Left lung (tissue), 10 donors: ENCODE results near the gene IL15. TPM values are rescaled to one million over a fixed set of nuclear protein-coding genes. Genes with fewer than 3 reads are reported as not detected.
A peak's percentile ranks its signal among the peaks of the same experiment; 100 is the strongest.
"Not testable (repeated sequence)": the region's sequence is repeated elsewhere in the genome, so short reads cannot be mapped to it uniquely, and the experiment has no call there.

Source experiments
- ATAC-seq: fragments of 200-7000 bp; cut with Tn5 transposase; one replicate; pipeline ENCODE4 v1.9.1; 2020; ENCODE audit warnings: moderate library complexity
- DNase-seq, 4 donors: peaks; one replicate each; pipeline ENCODE4 v3.0.0-alpha.2; 2013 to 2020
- H3K27ac ChIP-seq, 2 donors: fragments of 200-600 bp; sonication (generic) in 1 of 2; one replicate each; pipeline versions ENCODE4 v1.5.0 to v1.8.0; 2020 to 2021
- H3K27me3 ChIP-seq, 2 donors: fragments of 200-600 bp; sonication (generic) in 1 of 2; one replicate each; pipeline versions ENCODE4 v1.5.0 to v1.8.0; 2020 to 2021
- H3K36me3 ChIP-seq, 2 donors: fragments of 200-600 bp; sonication (generic) in 1 of 2; one replicate each; pipeline versions ENCODE4 v1.5.0 to v1.8.0; 2020 to 2021
- H3K4me1 ChIP-seq, 2 donors: fragments of 200-600 bp; one replicate each; pipeline ENCODE4 v1.8.0; 2021
- H3K4me3 ChIP-seq, 2 donors: fragments of 200-600 bp; sonication (generic) in 1 of 2; one replicate each; pipeline versions ENCODE4 v1.5.0 to v1.8.0; 2020 to 2021; ENCODE audit warnings: mild to moderate bottlenecking in 1 of 2
- H3K9me3 ChIP-seq, 2 donors: fragments of 200-600 bp; sonication (generic) in 1 of 2; one replicate each; pipeline versions ENCODE4 v1.5.0 to v1.8.0; 2020 to 2021
- CTCF ChIP-seq, 2 donors: fragments of 200-600 bp; sonication (generic) in 1 of 2; IDR thresholded peaks; one replicate each; pipeline versions ENCODE4 v1.5.0 to v1.8.0; 2021; ENCODE audit warnings: antibody characterized with exemption in 2 of 2
- intact Hi-C, 2 donors: fragments of 100-400 bp; cut with DNase I; formaldehyde crosslinking; loops; one replicate each; pipeline versions ENCODE4 v1.11.2 to v1.14.2; 2022
- polyA plus RNA-seq, 6 donors: library from polyadenylated mRNA; unstranded; fragments of 120-200 nt; gene quantifications; one replicate each; pipeline ENCODE4 v1.2.1, GENCODE V29; 2013; ENCODE audit not compliant: insufficient read length in 6 of 6
- total RNA-seq, 2 donors: library from RNA; stranded (reverse); fragmentation: NEBNext Ultra II Directional; extraction: Animal tissue kit (Norgen Biotek cat#: 25700); gene quantifications; one replicate each; pipeline ENCODE4 v1.2.1, GENCODE V29; 2021
- donor health status: DM: no; HTN: yes; CAD: no.
- donor health status: DM: no; HTN: no; CAD: no.

The IL15 gene
- total and polyA plus RNA-seq, 8 donors = 0.74 to 6.4 (median 1.3) TPM

GRCh38 chr4:141605425-141605856 lies 30.9 kb upstream of the IL15 start:
- no peaks in the 10 kb centered on the region for H3K36me3 ChIP-seq
- intact Hi-C loops = no loop called here
- DNase-seq = peak in 1 of 4 donors; percentile 74
- no peak overlapping the region for H3K4me3 ChIP-seq
- H3K27ac ChIP-seq = no peak overlapping the region
- TF ChIP-seq CTCF (IDR thresholded peaks at IDR 0.05) = no peak
- peaks cover 0 to 4% of the 10 kb centered on the region in 2 donors for H3K9me3 ChIP-seq
- H3K4me1 ChIP-seq = no peaks in the 10 kb centered on the region
- no peak for ATAC-seq
- no peaks in the 10 kb centered on the region for H3K27me3 ChIP-seq

- peak; percentile 90 for ATAC-seq
- Histone ChIP-seq H3K9me3 (peaks cover 0 to 4% of the 10 kb centered on the region in 2 donors), H3K27ac (no peak overlapping the region), H3K36me3 (no peaks in the 10 kb centered on the region), H3K4me1 (no peaks in the 10 kb centered on the region), H3K4me3 (no peak overlapping the region), H3K27me3 (no peaks in the 10 kb centered on the region)
- intact Hi-C loops = no loop called here
- DNase-seq = peak in 2 of 4 donors; percentile 32 to 34
- TF ChIP-seq CTCF (IDR thresholded peaks at IDR 0.05) = no peak
Observed at GRCh38 chr4:141609243-141609642, 27.1 kb upstream of the IL15 start.

GRCh38 chr4:141610365-141610764 lies 26.0 kb upstream of the IL15 start:
- Histone ChIP-seq H3K27me3 (no peaks in the 10 kb centered on the region), H3K27ac (no peak overlapping the region), H3K4me3 (no peak overlapping the region), H3K36me3 (no peaks in the 10 kb centered on the region), H3K4me1 (no peaks in the 10 kb centered on the region), H3K9me3 (peaks cover 0 to 3% of the 10 kb centered on the region in 2 donors)
- intact Hi-C loops = no loop called here
- DNase-seq (no peak), ATAC-seq (no peak)
- no peak for TF ChIP-seq CTCF (IDR thresholded peaks at IDR 0.05)

GRCh38 chr4:141614878-141615586 lies 21.4 kb upstream of the IL15 start:
- no peak for TF ChIP-seq CTCF (IDR thresholded peaks at IDR 0.05)
- no peaks in the 10 kb centered on the region for H3K4me1 ChIP-seq
- H3K9me3 ChIP-seq = no peaks in the 10 kb centered on the region
- no peaks in the 10 kb centered on the region for H3K36me3 ChIP-seq
- ATAC-seq = no peak
- peak in 2 of 4 donors; percentile 17 to 49 for DNase-seq
- intact Hi-C loops = no loop called here
- H3K27me3 ChIP-seq = no peaks in the 10 kb centered on the region
- H3K4me3 ChIP-seq = no peak overlapping the region
- H3K27ac ChIP-seq = no peak overlapping the region

- H3K27ac ChIP-seq, intact Hi-C loops, H3K9me3 ChIP-seq, H3K36me3 ChIP-seq, H3K4me3 ChIP-seq, ATAC-seq, H3K27me3 ChIP-seq, DNase-seq, H3K4me1 ChIP-seq: not testable (repeated sequence)
Observed at GRCh38 chr4:141615587-141615918, 20.8 kb upstream of the IL15 start.

GRCh38 chr4:141620715-141621114 lies 15.7 kb upstream of the IL15 start:
- H3K36me3 ChIP-seq = no peaks in the 10 kb centered on the region
- intact Hi-C loops = no loop called here

More at GRCh38 chr4:141620715-141621114, 15.7 kb upstream of the IL15 start:
- ATAC-seq (no peak), DNase-seq (no peak)
- H3K27ac ChIP-seq = no peak overlapping the region
- H3K4me1 ChIP-seq = no peaks in the 10 kb centered on the region
- no peaks in the 10 kb centered on the region for H3K9me3 ChIP-seq
- no peak overlapping the region for H3K4me3 ChIP-seq
- H3K27me3 ChIP-seq = no peaks in the 10 kb centered on the region
- no peak for TF ChIP-seq CTCF (IDR thresholded peaks at IDR 0.05)
